ENCODE results near the gene AK9. TPM values are rescaled to one million over a fixed set of nuclear protein-coding genes. Genes with fewer than 3 reads are reported as not detected.

AK9 gene
- total and polyA plus RNA-seq, 7 donors = 2.8 to 23.3 (median 14.3) TPM

GRCh38 chr6:109471105-109471810 is 219.7 kb downstream of the AK9 start:
- intact Hi-C loops (cut with DNase I) = no loop called here

GRCh38 chr6:109469591-109470189 is 221.3 kb downstream of the AK9 start:
- DNase-seq = no peak
- Histone ChIP-seq H3K4me3 (no peak overlapping the region), H3K9me3 (no peaks in the 10 kb centered on the region), H3K36me3 (peaks cover 6 to 99% (median 49%) of the 10 kb centered on the region in 4 donors), H3K27me3 (no peaks in the 10 kb centered on the region), H3K27ac (no peak overlapping the region), H3K4me1 (no peaks in the 10 kb centered on the region)
- intact Hi-C loops (cut with DNase I) = no loop called here
- 95 to 96% methylated on average over 5 of the region's 5 CpGs for WGBS, 2 donors
- TF ChIP-seq CTCF (IDR thresholded peaks at IDR 0.05) = no peak
- no peak for TF ChIP-seq EP300 (IDR thresholded peaks at IDR 0.05)
- TF ChIP-seq POLR2AphosphoS5 (IDR thresholded peaks at IDR 0.05) = no peak
- no peak for TF ChIP-seq POLR2A (IDR thresholded peaks at IDR 0.05)

More at GRCh38 chr6:109471105-109471810, 219.7 kb downstream of the AK9 start:
- Histone ChIP-seq H3K4me3 (no peak overlapping the region), H3K27me3 (no peaks in the 10 kb centered on the region), H3K27ac (no peak overlapping the region), H3K9me3 (no peaks in the 10 kb centered on the region), H3K36me3 (peaks cover 0 to 99% (median 40%) of the 10 kb centered on the region in 4 donors), H3K4me1 (no peaks in the 10 kb centered on the region)
- no peak for TF ChIP-seq POLR2AphosphoS5 (IDR thresholded peaks at IDR 0.05)
- TF ChIP-seq EP300 (IDR thresholded peaks at IDR 0.05) = no peak
- TF ChIP-seq POLR2A (IDR thresholded peaks at IDR 0.05) = no peak
- TF ChIP-seq CTCF (IDR thresholded peaks at IDR 0.05) = no peak
- 90 to 91% methylated on average over 5 of the region's 5 CpGs for WGBS, 2 donors
- no peak for DNase-seq

GRCh38 chr6:109467696-109468095 is 223.3 kb downstream of the AK9 start:
- Histone ChIP-seq H3K9me3 (no peaks in the 10 kb centered on the region), H3K27ac (no peak overlapping the region), H3K27me3 (no peaks in the 10 kb centered on the region), H3K4me3 (no peak overlapping the region), H3K36me3 (peaks cover 6 to 93% (median 34%) of the 10 kb centered on the region in 4 donors), H3K4me1 (no peaks in the 10 kb centered on the region)
- no peak for DNase-seq
- TF ChIP-seq POLR2A (IDR thresholded peaks at IDR 0.05) (no peak), POLR2AphosphoS5 (IDR thresholded peaks at IDR 0.05) (no peak), CTCF (IDR thresholded peaks at IDR 0.05) (no peak), EP300 (IDR thresholded peaks at IDR 0.05) (no peak)
- 79 to 85% methylated on average over 6 of the region's 6 CpGs for WGBS, 2 donors
- intact Hi-C loops (cut with DNase I) = no loop called here

- Histone ChIP-seq H3K36me3 (peaks cover 6 to 93% (median 28%) of the 10 kb centered on the region in 4 donors), H3K9me3 (no peaks in the 10 kb centered on the region), H3K27me3 (no peaks in the 10 kb centered on the region), H3K27ac (no peak overlapping the region), H3K4me3 (no peak overlapping the region), H3K4me1 (no peaks in the 10 kb centered on the region)
- TF ChIP-seq POLR2AphosphoS5 (IDR thresholded peaks at IDR 0.05) (no peak), POLR2A (IDR thresholded peaks at IDR 0.05) (no peak), CTCF (IDR thresholded peaks at IDR 0.05) (no peak), EP300 (IDR thresholded peaks at IDR 0.05) (no peak)
- no peak for DNase-seq
- 56 to 78% methylated on average over 7 of the region's 7 CpGs for WGBS, 2 donors
- intact Hi-C loops (cut with DNase I) = no loop called here
Measured at GRCh38 chr6:109466212-109466923, 224.6 kb downstream of the AK9 start.
